IPS DF 4.7 (cell line): ENCODE results near the gene KAT5.
A peak's percentile ranks its signal among the peaks of the same experiment; 100 is the strongest.
"Not testable (repeated sequence)": the region's sequence is repeated elsewhere in the genome, so short reads cannot be mapped to it uniquely, and the experiment has no call there.

Experiments
- DNase-seq: peaks from one replicate; pipeline ENCODE4 v3.0.0-alpha.2; 2013; ENCODE audit warnings: low spot score; ENCODE audit errors: extremely low read depth

The KAT5 gene

DNA sequence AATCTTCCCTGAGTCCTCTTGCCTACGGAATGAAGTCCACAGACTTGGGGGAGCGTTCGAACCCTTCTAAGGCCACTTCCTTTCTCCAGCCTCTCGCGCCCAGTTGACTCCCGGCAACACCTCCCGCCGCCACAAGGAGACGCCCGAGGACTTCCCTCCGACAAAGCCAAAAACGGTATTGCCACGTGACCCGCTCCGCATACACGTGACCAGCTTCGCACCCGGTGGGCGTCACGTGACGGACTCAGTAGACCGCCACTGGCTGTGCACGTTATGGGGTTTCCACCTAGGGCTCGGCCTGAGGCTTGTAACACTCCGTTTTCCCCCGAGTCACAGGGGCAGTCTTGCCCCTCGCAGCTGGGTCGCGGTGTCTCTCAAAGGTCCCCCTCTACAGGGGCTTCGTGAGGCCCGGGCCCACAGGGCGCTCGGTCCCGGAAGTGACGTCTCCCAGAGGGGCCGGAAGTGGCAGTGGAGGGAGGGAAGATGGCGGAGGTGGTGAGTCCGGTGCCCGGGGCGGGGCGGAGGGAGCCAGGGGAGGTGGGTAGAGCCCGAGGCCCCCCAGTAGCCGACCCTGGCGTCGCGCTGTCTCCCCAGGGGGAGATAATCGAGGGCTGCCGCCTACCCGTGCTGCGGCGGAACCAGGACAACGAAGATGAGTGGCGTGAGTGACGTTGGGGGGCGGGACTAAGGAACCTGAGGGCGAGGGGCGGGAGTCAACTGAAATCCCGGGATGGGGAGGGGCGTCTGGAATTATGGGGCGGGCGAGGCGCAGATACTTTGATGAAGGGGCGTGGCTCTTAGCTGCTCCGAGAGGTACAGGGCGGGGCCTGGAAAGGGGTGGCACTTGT is at the start of gene KAT5:
KAT5 (plus strand) TSS at position 468 of the 848 bp plus-strand sequence; CDS start at position 484, 16 bp downstream.
- DNase-seq = peak; percentile 95

DNA sequence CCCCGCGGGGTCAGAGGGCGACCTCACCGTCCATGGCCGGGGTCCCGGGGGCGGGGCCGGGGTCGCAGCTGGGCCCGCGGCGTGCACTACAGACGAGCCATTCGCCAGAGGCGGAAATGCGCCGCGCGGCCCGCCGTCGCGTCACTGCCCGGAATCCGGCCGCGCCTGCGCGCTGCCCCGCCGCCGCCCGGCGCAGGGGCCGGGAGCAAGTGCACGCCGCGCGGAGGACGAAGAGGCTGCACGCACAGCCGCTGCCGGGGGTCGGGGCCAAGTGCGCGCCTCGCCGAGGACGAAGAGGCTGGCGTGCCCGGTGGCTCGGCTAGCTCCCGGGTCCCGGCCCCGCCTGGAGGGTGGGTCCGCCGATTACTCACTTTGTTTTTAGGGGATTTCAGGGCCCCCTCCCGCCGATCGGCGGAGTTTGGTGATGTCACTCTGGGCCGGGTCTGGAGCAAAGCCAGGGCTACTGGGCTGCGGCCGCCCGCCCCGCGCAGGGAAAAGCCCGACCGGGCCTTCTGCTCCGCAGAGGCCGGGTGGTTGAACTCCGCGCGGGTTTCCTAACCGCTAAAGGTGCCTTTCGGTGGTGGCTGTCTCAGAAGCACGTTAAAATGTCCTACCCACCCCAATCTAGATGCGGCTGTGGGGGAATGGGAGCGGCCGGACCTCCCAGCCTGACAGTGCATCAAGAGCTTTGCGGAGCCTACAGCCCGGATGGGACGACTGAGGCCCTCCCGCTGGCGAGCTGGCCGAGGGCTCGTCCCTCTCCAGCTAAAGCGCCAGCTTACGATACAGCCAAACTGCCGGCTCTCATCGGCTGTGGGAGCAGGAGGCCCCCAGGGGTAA is 49.0 kb upstream of the KAT5 start, which contains the start of gene RELA:
RELA (minus strand) TSS at position 118 of the 840 bp plus-strand sequence; CDS start at position 34, 84 bp downstream.
- no peak for DNase-seq

DNA sequence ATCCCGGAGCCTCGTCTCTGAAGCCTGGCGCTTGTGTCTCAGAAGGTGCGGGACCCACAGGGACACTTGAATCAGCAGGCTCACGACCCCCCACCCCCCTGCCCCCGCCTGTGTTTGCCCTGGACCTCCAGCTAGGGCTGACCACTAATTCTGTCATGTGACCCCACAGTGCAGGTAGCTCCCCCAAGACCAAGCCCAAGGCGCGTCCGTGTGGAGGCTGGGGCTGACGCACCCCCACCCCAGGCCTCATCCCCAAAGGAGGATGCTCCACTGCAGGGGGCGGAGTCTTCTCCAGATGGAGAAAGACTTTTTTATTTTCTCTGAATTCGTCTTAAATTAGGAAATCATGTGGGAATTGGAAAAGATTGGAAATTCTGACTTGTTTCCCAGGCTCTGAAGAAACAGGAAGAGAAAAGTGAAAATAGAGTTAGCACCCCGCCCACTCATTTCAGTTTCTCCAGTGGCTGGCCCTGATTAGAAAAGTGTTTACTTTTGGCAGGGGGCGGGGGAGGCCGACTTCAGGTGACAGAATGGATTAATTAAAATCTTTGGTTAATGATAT is 48.3 kb upstream of the KAT5 start:
- DNase-seq = no peak

DNA sequence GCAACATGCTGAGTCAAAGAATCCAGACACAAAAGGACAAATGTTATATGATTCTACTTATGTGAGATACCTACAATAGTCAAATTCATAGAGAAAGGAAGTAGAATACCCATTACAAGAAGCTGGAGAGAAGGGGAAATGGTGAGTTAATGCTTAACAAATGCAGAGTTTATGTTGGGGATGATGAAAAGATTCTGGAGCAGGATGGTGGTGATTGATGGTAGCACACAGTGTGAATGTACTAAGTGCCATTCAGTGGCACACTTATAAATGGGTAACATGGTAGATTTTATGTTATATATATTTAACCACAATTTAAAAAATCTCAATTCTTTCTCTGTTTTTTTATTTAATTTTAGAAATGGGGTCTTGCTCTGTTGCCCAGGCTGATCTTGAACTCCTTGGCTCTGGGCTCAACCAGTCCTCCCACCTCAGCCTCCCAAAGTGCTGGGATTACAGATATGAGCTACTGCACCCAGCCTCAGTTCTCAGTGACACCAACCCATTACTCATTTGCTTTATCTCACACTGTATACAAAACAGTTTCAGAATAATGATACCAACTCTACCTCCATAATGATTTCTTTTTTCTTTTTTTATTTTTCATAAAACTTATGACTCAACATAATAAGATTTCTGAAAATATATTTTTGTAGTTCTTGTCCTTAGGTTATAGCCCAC is 39.7 kb upstream of the KAT5 start:
- DNase-seq = no peak

DNA sequence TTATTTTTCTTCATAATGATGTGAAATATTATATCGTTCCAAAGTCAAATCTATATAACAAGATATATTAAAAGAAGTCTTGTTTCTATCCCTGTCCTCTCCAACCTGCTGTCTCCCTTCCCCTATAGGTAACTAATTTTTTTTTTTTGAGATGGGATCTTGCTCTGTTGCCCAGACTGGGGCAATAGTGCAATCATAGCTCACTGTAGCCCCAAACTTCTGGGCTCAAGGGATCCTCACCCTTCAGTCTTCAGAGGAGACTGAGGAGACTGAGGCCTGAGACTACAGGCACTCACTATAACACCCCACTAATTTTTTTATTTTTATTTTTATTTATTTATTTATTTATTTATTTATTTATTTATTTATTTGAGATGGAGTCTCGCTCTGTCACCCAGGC is 39.1 kb upstream of the KAT5 start:
- DNase-seq = no peak

DNA sequence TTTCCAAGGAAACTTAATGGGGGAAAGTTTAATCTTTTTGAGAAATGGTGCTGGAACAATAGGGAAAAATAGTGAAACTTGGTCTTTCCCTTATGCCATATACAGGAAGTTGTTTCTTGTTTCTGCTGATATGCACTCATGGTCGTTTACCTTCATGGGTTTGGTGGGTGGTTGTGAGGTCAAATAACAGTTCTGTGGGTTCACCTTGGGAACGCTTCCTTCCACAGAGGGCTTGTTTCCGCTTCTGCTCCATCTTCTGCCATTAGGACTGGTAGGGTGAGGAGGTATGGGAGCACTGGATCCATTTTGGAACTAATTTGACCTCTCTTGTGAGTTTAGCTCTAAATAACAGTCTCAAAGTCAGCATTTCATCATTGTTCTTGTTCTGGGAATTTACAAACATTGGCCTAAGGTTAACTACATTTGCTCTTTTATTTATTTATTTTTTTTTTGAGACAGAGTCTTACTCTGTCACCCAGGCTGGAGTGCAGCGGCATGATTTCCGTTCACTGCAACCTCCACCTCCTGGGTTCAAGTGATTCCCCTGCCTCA is 31.8 kb upstream of the KAT5 start:
- DNase-seq = no peak

DNA sequence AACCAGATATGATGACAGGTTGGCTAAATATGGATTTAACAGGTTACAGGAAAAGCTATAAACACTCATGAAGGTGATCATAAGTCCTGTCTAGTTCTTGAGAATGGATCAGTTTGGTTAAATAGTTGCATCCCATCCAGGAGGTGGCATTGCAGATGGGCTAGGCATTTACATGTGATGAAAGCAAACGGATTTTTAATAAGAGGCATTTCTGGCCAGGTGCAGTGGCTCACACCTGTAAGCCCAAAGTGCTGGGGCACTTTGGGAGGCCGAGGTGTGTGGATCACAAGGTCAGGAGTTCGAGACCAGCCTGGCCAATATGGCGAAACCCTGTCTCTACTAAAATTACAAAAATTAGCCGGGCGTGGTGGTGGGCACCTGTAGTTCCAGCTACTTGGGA is 28.6 kb upstream of the KAT5 start:
- not testable (repeated sequence) for DNase-seq

DNA sequence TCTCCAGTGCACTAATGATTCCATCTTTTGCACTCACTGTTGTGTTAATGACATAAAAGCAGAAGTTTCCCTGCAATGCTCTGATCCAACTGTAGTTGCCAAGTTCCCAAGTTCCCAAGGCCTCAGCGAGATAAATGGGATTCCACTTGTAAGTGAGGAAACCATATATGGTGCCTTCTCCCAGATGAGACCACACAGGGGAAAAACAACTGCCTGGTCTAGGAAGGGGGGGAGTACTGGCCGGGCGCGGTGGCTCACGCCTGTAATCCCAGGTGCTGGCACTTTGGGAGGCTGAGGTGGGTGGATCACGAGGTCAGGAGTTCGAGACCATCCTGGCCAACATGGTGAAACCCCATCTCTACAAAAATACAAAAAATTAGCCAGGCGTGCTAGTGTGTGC is 26.1 kb upstream of the KAT5 start:
- DNase-seq = no peak

DNA sequence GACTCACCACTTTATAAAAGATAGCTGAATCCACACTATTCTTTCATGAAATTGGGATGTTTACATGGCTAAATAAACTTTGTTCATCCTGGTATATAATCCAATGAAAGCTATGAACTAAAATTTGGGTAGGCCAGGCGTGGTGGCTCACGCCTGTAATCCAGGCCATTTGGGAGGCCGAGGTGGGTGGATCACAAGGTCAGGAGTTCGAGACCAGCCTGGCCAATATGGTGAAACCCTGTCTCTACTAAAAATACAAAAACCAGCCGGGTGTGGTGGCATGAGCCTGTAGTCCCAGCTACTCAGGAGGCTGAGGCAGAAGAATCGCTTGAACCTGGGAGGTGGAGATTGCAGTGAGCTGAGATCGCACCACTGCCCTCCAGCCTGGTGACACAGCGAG is 20.2 kb upstream of the KAT5 start:
- DNase-seq = not testable (repeated sequence)

DNA sequence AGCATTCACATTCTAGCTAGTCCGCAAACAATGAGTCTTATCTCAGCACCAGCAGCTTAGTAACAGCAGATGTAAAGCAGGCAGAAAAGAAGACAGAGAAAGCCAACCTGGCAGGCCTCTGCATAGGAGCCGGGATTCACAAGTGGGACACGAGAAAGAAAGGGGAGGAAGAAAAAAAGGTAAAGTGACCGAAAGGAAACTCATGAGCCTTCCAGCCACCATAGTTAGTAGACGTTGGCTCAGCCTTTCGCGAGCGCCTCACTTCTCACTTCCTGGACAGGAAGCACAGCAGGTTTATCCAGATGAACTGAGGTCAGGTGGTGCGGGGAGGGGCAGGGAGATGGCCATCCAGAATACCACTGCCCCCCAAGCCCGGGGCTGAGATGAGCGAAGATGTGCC is 19.7 kb upstream of the KAT5 start:
- DNase-seq = no peak

DNA sequence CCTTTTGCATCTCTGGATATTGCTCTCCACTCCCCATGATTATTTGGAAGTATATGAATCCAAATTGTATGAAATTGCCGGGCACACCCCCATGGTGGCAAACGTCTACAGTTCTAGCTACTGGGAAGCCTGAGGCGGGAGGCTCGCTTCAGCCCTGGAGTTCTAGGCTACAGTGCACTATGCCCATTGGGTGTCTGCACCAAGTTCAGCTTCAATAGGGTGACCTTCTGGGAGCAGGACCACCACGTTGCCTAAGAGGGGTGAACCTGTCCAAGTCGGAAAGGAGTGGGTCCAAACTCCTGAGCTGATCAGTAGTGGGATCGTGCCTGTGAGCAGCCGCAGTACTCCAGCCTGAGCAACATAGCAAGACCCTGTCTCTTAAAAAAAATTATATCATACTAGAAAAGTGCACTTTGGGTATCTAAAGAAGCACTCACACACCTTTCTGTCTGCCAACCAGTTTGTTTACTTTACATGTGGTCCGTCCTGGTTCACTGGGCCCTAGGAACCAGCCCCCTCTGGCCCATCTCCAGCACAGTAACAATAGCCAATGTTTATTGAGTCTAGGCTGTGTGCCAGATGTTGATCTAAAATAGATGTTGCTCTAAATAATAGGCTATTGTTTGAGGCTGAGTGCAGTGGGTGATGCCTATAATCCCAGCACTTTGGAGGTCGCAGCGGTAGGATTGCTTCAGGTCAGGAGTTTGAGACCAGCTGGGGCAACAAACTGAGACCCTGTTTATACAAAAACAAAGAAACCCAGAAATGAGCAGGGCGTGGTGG is 16.4 kb upstream of the KAT5 start:
- DNase-seq = no peak

DNA sequence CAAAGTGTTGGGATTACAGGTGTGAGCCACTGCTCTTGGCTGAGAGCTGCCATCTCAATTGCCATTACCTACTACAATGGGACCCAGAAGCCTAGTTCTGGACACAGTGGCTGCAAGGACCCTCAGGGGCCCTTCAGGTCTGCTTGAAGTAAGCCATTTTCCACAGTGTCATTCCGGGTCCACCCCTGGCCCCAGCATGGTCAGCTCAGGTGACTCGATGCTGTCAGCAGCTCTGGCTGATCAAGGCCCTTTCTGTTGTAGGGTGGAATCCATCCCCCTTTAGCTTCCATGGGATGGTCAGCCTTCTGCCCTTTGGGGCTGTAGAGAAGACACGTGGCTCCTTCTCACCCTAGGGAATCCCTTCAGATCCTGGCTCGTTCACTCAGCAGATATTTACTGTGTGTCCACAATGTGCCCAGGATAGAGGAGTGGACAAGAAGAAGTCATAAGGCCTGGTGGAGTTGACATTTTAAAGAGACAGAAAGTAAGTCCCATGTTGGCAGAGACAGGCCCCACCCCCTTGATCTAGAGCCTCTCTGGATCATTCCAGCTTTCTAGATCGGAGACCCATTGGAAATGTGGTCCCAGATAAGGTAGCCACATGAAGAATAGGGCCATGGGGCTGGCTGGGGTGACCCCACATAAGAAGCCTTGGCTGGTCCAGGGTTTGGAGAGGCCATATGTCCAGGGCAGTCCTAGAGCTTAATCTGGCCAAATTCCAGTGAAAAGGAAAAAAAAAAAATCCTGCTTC is 15.1 kb upstream of the KAT5 start:
- no peak for DNase-seq

DNA sequence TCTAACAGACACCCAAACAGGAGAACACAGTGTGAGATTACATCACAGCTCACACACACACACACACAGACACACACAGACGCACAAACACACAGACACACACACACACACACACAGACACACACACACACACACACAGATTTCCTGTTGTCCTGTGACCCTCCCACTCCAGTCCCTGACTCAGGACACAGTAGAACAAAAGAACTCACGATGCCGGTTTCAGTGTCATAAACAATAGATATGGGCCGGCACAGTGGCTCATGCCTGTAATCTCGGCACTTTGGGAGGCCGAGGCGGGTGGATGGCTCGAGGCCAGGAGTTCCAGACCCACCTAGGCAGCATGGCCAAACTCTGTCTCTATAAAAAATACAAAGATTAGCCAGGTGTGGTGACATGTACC is 13.8 kb upstream of the KAT5 start:
- DNase-seq = no peak

DNA sequence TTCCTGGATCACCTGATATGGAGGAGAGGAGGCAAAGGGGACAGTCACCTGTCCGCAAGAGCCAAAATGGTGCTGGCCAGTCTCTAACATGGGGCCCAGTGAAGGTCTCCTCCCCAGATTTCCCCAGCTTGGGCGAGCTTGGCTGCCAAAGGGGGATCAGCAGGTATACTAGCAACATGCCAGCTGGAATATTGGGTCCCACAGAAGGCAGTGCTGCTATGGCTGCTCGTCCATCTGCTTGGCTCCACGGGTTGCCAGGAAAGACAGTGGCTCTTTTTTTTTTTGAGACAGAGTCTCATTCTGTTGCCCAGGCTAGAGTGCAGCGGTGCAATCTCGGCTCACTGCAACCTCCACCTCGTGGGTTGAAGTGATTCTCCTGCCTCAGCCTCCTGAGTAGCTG is 12.7 kb upstream of the KAT5 start:
- DNase-seq = no peak

DNA sequence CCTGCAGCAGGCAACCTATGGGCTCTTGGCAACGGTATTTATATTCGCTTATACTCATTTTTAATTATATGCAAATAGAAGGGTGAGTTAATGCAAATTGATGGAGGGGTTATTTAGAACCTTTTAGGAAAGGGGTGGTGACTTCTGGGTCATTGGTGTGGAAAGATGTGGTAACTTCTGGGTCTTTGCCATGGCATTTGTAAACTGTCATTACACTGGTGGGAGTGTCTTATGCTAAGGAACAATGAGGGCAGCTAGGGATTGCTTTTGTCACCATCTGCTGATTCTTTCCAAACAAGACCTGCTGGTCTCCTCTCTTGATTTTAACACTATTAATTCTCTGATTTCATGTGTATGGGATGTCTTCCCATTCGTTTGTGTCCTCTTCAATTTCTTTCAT is 11.7 kb upstream of the KAT5 start:
- no peak for DNase-seq

DNA sequence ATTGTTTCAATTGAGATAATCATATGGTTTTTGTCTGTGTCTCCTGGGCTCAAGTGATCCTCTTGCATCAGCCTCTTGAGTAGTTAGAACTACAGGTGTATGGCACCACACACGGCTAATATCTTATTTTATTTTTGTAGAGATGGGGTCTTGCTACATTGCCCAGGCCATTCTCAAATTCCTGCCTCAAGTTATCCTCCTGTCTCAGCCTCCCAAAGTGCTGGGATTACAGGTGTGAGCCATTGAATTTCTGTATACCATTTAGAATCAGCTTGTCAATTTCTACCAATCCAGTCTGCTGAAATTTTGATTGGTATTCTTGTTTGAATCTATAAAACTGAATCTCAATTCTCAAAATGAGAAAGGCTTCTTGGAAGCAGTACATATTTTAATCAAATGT is 10.4 kb upstream of the KAT5 start:
- no peak for DNase-seq

DNA sequence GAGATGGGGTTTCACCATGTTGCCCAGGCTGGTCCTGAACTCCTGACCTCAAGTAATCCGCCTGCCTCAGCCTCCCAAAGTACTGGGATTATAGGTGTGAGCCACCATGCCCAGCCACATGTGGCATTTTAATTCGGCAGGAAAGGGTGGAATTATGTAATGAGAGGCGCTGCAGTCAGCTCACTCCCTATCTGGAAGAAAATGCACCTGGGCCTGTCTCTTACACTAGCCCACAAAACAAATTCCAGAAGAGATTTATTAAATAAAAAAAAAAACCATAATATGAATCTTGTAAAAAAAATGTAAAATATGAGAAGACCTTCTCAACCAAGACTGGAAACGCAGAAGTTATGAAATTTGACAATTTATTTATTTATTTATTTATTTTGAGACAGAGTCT is 8.2 kb upstream of the KAT5 start:
- no peak for DNase-seq

DNA sequence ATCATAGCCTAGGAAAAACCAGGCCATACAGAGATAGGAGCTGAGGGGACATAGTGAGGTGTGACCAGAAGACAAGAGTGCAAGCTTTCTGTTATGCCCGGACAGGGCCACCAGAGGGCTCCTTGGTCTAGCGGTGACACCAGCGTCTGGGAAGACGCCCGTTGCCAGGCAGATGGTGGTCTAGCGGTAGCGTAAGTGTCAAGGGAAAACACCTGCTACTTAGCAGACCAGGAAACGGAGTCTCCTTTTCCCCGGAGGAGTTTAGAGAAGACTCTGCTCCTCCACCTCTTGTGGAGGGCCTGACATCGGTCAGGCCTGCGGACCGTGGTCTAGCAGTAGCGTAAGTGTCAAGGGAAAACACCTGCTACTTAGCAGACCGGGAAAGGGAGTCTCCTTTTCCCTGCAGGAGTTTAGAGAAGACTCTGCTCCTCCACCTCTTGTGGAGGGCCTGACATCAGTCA is 5.7 kb upstream of the KAT5 start:
- not testable (repeated sequence) for DNase-seq

DNA sequence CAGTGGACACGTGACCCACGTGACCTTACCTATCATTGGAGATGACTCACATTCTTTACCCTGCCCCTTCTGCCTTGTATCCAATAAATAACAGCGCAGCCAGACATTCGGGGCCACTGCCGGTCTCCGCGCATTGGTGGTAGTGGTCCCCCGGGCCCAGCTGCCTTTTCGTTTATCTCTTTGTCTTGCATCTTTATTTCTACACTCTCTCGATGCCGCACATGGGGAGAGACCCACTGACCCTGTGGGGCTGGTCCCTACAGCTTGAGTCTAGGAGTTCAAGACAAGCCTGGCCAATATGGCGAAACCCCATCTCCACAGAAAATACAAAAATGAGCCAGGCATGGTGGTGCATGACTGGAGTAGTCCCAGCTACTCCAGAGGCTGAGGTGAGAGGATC is 5.0 kb upstream of the KAT5 start:
- not testable (repeated sequence) for DNase-seq

DNA sequence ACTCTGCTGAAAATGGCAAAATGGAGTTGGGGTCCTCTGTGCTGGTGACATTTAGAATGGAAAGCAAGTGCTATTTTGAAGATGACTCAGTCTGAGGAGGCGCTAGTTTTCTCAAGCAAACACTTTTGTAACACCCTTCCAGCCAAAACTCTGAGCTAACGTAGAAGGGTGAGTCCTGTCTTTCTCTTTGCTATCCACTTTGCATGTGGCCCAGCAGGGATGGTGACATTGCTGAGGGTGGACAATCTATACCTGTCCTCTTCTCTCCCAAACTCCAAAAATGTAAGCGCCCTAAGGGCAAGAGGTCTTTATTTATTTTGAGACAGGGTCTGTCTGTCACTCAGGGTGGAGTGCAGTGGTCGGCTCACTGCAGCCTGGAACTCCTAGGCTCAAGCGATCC is 3.6 kb upstream of the KAT5 start:
- DNase-seq = no peak
